Measurements from ENCODE around the gene SPATA20. TPM values are rescaled to one million over a fixed set of nuclear protein-coding genes. Genes with fewer than 3 reads are reported as not detected.
A peak's percentile ranks its signal among the peaks of the same experiment; 100 is the strongest.

SPATA20 gene
- total RNA-seq, 2 experiments from 2014 or later: 7.9 to 8.3 TPM

- Histone ChIP-seq H4K20me1 (ENCODE audit: insufficient read depth, low read length) (no peaks in the 10 kb centered on the region), H2AFZ (ENCODE audit: low read length) (no peak overlapping the region), H3K27ac (ENCODE audit: low read depth, low read length, poor library complexity, severe bottlenecking) (no peak overlapping the region), H3K36me3 (ENCODE audit: insufficient read depth, low read length) (no peaks in the 10 kb centered on the region), H3K4me3 (ENCODE audit: low read depth, low read length, poor library complexity, severe bottlenecking) (no peak overlapping the region), H3K4me2 (ENCODE audit: low read length) (no peak overlapping the region), H3K9me3 (ENCODE audit: low read length) (no peaks in the 10 kb centered on the region), H3K79me2 (ENCODE audit: insufficient read depth, low read depth, low read length) (no peaks in the 10 kb centered on the region), H3K9me2 (ENCODE audit: insufficient read depth, low read length) (no peaks in the 10 kb centered on the region), H3K4me1 (ENCODE audit: insufficient read depth, low read length, poor library complexity, severe bottlenecking) (peaks cover 6% of the 10 kb centered on the region)
- intact Hi-C loops (cut with micrococcal nuclease; ENCODE audit: unreplicated experiment): no loop called here
- ChIA-PET POLR2A (no interaction called here), CTCF (ENCODE audit: unreplicated experiment) (no interaction called here)
- TF ChIP-seq, protein P1, sequence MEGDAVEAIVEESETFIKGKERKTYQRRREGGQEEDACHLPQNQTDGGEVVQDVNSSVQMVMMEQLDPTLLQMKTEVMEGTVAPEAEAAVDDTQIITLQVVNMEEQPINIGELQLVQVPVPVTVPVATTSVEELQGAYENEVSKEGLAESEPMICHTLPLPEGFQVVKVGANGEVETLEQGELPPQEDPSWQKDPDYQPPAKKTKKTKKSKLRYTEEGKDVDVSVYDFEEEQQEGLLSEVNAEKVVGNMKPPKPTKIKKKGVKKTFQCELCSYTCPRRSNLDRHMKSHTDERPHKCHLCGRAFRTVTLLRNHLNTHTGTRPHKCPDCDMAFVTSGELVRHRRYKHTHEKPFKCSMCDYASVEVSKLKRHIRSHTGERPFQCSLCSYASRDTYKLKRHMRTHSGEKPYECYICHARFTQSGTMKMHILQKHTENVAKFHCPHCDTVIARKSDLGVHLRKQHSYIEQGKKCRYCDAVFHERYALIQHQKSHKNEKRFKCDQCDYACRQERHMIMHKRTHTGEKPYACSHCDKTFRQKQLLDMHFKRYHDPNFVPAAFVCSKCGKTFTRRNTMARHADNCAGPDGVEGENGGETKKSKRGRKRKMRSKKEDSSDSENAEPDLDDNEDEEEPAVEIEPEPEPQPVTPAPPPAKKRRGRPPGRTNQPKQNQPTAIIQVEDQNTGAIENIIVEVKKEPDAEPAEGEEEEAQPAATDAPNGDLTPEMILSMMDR (conservative IDR thresholded peaks at IDR 0.05; ENCODE audit: low read length): peak; percentile 58; the same call in 1 of the 2 replicates
- TF ChIP-seq EZH2phosphoT487 (IDR thresholded peaks at IDR 0.05; ENCODE audit: borderline replicate concordance, low read depth, low read length): no peak
- no TSS peak for BruUV-seq (replicated peaks)
- DNase-seq (ENCODE audit: low spot score): peak; percentile 30
Observed at GRCh38 chr17:50603340-50603739, 56.4 kb downstream of the SPATA20 start.

GRCh38 chr17:50604513-50604912 lies 57.5 kb downstream of the SPATA20 start:
- Histone ChIP-seq H3K27ac (ENCODE audit: low read depth, low read length, poor library complexity, severe bottlenecking) (no peak overlapping the region), H2AFZ (ENCODE audit: low read length) (no peak overlapping the region), H3K4me1 (ENCODE audit: insufficient read depth, low read length, poor library complexity, severe bottlenecking) (no peaks in the 10 kb centered on the region), H3K9me2 (ENCODE audit: insufficient read depth, low read length) (no peaks in the 10 kb centered on the region), H4K20me1 (ENCODE audit: insufficient read depth, low read length) (no peaks in the 10 kb centered on the region), H3K9me3 (ENCODE audit: low read length) (no peaks in the 10 kb centered on the region), H3K36me3 (ENCODE audit: insufficient read depth, low read length) (no peaks in the 10 kb centered on the region), H3K4me3 (ENCODE audit: low read depth, low read length, poor library complexity, severe bottlenecking) (no peak overlapping the region), H3K79me2 (ENCODE audit: insufficient read depth, low read depth, low read length) (no peaks in the 10 kb centered on the region), H3K4me2 (ENCODE audit: low read length) (no peak overlapping the region)
- no peak for DNase-seq (ENCODE audit: low spot score)
- ChIA-PET CTCF (ENCODE audit: unreplicated experiment) (no interaction called here), POLR2A (no interaction called here)
- BruUV-seq (replicated peaks): no TSS peak
- intact Hi-C loops (cut with micrococcal nuclease; ENCODE audit: unreplicated experiment): no loop called here
- TF ChIP-seq, protein P1 (conservative IDR thresholded peaks at IDR 0.05; ENCODE audit: low read length): no peak
- no peak for TF ChIP-seq EZH2phosphoT487 (IDR thresholded peaks at IDR 0.05; ENCODE audit: borderline replicate concordance, low read depth, low read length)

DNA sequence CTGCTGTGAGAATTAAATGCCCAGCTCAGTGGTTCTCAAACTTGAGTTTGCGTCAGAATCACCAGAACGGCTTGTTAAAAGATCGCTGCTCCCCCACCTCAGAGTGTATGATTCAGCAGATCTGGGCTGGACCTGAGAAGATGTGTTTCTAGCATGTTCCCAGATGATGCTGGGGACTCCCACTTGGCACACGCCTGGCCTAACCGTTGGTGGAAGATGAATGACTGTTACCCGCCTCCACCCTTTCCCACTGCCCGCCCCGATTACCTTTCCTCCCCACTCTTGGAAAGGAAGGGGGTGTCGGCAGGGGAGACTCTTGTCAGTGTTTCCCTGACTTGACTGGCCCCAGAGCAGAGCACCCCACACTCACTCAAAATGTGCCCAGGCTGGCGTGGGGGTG lies 58.5 kb downstream of the SPATA20 start:
- Histone ChIP-seq H3K79me2 (ENCODE audit: insufficient read depth, low read depth, low read length) (no peaks in the 10 kb centered on the region), H3K36me3 (ENCODE audit: insufficient read depth, low read length) (no peaks in the 10 kb centered on the region), H3K4me1 (ENCODE audit: insufficient read depth, low read length, poor library complexity, severe bottlenecking) (no peaks in the 10 kb centered on the region), H3K9me2 (ENCODE audit: insufficient read depth, low read length) (no peaks in the 10 kb centered on the region), H4K20me1 (ENCODE audit: insufficient read depth, low read length) (no peaks in the 10 kb centered on the region), H3K9me3 (ENCODE audit: low read length) (no peaks in the 10 kb centered on the region), H3K4me2 (ENCODE audit: low read length) (no peak overlapping the region), H2AFZ (ENCODE audit: low read length) (no peak overlapping the region), H3K4me3 (ENCODE audit: low read depth, low read length, poor library complexity, severe bottlenecking) (no peak overlapping the region), H3K27ac (ENCODE audit: low read depth, low read length, poor library complexity, severe bottlenecking) (no peak overlapping the region)
- no TSS peak for BruUV-seq (replicated peaks)
- no peak for TF ChIP-seq EZH2phosphoT487 (IDR thresholded peaks at IDR 0.05; ENCODE audit: borderline replicate concordance, low read depth, low read length)
- TF ChIP-seq, protein P1 (conservative IDR thresholded peaks at IDR 0.05; ENCODE audit: low read length): no peak
- intact Hi-C loops (cut with micrococcal nuclease; ENCODE audit: unreplicated experiment): no loop called here
- ChIA-PET CTCF (ENCODE audit: unreplicated experiment) (no interaction called here), POLR2A (no interaction called here)
- DNase-seq (ENCODE audit: low spot score): no peak

Other genes with a start within 250 kb of the SPATA20 start
- 22.4 and 22.5 TPM in 2 replicates for gene XYLT2, start 201.0 kb upstream of the SPATA20 start, total RNA-seq (2014; rRNA removed; shearing (Covaris generic))
- gene XYLT2, start 201.0 kb upstream of the SPATA20 start, total RNA-seq (2022): 20.9 and 25.5 TPM in 2 replicates
- 80.2 and 85.1 TPM in 2 replicates for gene MRPL27, start 174.0 kb upstream of the SPATA20 start, total RNA-seq (2014; rRNA removed; shearing (Covaris generic))
- 63.9 and 68.8 TPM in 2 replicates for gene MRPL27, start 174.0 kb upstream of the SPATA20 start, total RNA-seq (2022)
- 25.2 and 34.0 TPM in 2 replicates for gene EME1, start 173.9 kb upstream of the SPATA20 start, total RNA-seq (2014; rRNA removed; shearing (Covaris generic))
- 34.2 and 38.2 TPM in 2 replicates for gene EME1, start 173.9 kb upstream of the SPATA20 start, total RNA-seq (2022)
- 81.9 and 87.4 TPM in 2 replicates for gene LRRC59, start 149.7 kb upstream of the SPATA20 start, total RNA-seq (2014; rRNA removed; shearing (Covaris generic))
- 111 and 125 TPM in 2 replicates for gene LRRC59, start 149.7 kb upstream of the SPATA20 start, total RNA-seq (2022)
- gene ACSF2, start 121.0 kb upstream of the SPATA20 start, total RNA-seq (2014; rRNA removed; shearing (Covaris generic)): 38.6 and 48.1 TPM in 2 replicates
- gene ACSF2, start 121.0 kb upstream of the SPATA20 start, total RNA-seq (2022): 42.7 and 48.2 TPM in 2 replicates
- gene CHAD, start 78.3 kb upstream of the SPATA20 start, total RNA-seq (2014; rRNA removed; shearing (Covaris generic)): not detected in 2 replicates
- not detected in 2 replicates for gene CHAD, start 78.3 kb upstream of the SPATA20 start, total RNA-seq (2022)
- 22.6 and 25.0 TPM in 2 replicates for gene RSAD1, start 68.3 kb upstream of the SPATA20 start, total RNA-seq (2014; rRNA removed; shearing (Covaris generic))
- 27.9 and 28.1 TPM in 2 replicates for gene RSAD1, start 68.3 kb upstream of the SPATA20 start, total RNA-seq (2022)
- 3.0 and 5.0 TPM in 2 replicates for gene MYCBPAP, start 38.7 kb upstream of the SPATA20 start, total RNA-seq (2014; rRNA removed; shearing (Covaris generic))
- 6.8 and 7.8 TPM in 2 replicates for gene MYCBPAP, start 38.7 kb upstream of the SPATA20 start, total RNA-seq (2022)
- 0.28 TPM in 1 of 2 replicates, not detected in the other for gene EPN3, start 14.4 kb upstream of the SPATA20 start, total RNA-seq (2014; rRNA removed; shearing (Covaris generic))
- gene EPN3, start 14.4 kb upstream of the SPATA20 start, total RNA-seq (2022): 0.11 TPM in 1 of 2 replicates, not detected in the other
- gene CACNA1G, start 13.5 kb downstream of the SPATA20 start, total RNA-seq (2014; rRNA removed; shearing (Covaris generic)): not detected in 2 replicates
- gene CACNA1G, start 13.5 kb downstream of the SPATA20 start, total RNA-seq (2022): not detected in 2 replicates
- gene ABCC3, start 87.7 kb downstream of the SPATA20 start, total RNA-seq (2014; rRNA removed; shearing (Covaris generic)): not detected in 2 replicates
- not detected in 2 replicates for gene ABCC3, start 87.7 kb downstream of the SPATA20 start, total RNA-seq (2022)
- 25.7 and 27.7 TPM in 2 replicates for gene ANKRD40, start 160.7 kb downstream of the SPATA20 start, total RNA-seq (2014; rRNA removed; shearing (Covaris generic))
- 47.9 and 50.4 TPM in 2 replicates for gene ANKRD40, start 160.7 kb downstream of the SPATA20 start, total RNA-seq (2022)
- 109 and 190 TPM in 2 replicates for gene LUC7L3, start 172.4 kb downstream of the SPATA20 start, total RNA-seq (2014; rRNA removed; shearing (Covaris generic))
- gene LUC7L3, start 172.4 kb downstream of the SPATA20 start, total RNA-seq (2022): 190 and 206 TPM in 2 replicates
- gene ANKRD40CL, start 220.3 kb downstream of the SPATA20 start, total RNA-seq (2014; rRNA removed; shearing (Covaris generic)): 0.18 TPM in 1 of 2 replicates, not detected in the other
- gene ANKRD40CL, start 220.3 kb downstream of the SPATA20 start, total RNA-seq (2022): not detected in 2 replicates

Measured in OCI-LY7 (cell line).